ENCODE data around the gene TRAK1.

Gene TRAK1

GRCh38 chr3:42127226-42127625 lies 36.1 kb downstream of the TRAK1 start:
- no peak for DNase-seq

GRCh38 chr3:42128526-42128925 lies 37.4 kb downstream of the TRAK1 start:
- DNase-seq, result no peak

- no peak for DNase-seq
These were observed 38.1 kb downstream of the TRAK1 start for GRCh38 chr3:42129014-42129953.

GRCh38 chr3:42130007-42130328 lies 38.8 kb downstream of the TRAK1 start:
- DNase-seq, result no peak

DNA sequence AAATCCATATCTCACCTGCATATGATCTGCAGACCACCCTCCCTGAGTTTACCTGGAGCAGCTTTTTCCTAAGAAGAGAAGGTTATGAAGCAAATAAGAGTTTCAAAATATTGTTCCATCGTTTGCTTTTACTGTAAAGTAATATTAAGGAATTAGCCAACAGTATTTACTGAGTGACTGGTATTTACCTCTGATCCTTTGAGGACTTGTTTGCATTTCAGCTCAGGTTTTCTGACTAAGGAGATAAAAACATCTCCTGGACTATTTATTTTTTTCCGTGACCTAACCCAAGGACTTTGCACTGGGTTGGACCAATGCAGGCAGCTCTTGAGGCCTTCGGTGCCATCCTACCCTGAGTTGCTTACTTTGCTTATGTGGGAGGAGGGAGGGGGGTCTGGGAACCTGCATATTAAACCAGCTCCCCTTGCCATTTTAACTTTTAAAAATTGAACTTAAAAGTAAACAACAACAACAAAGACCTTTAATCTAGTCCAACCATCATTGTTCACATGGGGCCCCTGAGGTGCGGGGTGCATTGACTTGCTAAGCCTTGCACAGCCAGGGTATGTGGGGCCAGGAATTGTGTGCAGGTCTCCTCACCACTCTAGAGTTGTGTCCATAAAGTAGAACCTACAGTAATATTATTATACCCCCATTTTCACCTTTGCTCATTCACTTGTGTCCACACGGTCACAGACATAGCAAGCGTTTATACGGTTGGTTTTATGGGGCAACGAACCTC lies 39.3 kb downstream of the TRAK1 start:
- no peak for DNase-seq

- DNase-seq, result no peak
These were observed 42.5 kb downstream of the TRAK1 start for GRCh38 chr3:42133500-42134298.

- no peak for DNase-seq
These were observed 43.8 kb downstream of the TRAK1 start for GRCh38 chr3:42134867-42135464.

DNA sequence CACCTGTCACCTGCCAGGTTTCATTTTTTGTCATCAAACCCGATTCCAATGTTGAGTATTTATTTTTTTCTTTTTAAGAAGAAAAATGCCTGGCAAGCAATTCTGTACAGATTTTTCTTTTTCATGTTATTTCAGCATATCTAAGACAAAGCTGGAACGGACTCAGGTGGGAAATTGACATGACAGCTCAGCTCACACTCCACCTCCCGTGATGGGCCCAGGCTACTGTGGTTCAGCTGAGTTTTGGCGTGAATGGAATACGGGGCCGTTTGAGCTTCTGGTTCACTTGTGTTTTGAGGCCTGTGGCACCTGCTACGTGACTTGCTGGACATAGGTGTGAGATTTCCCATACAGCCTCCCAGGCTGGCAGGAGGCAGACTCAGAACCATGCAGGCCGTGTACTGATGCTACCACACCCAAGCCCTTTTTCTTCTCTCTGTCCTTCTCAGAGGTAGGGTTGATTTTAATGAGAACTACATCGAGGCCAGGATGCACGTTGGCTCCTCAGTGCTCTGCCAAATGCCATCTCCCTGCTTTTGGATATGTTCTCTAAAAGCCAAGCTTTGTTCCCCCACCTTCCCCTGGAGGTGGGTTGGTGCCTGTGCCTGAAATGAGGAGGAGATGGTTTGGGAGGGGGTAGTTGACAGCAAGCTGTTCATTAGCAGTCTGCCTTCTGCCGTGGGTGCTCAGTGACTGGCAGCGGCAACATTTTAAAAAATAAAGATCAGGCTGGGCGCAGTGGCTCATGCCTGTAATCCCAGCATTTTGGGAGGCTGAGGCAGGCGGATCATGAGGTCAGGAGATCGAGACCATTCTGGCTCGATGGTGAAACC lies 48.7 kb downstream of the TRAK1 start:
- no peak for DNase-seq

GRCh38 chr3:42140665-42141203 lies 49.6 kb downstream of the TRAK1 start:
- DNase-seq, result no peak

GRCh38 chr3:42143440-42143839 lies 52.3 kb downstream of the TRAK1 start:
- DNase-seq, result no peak

DNA sequence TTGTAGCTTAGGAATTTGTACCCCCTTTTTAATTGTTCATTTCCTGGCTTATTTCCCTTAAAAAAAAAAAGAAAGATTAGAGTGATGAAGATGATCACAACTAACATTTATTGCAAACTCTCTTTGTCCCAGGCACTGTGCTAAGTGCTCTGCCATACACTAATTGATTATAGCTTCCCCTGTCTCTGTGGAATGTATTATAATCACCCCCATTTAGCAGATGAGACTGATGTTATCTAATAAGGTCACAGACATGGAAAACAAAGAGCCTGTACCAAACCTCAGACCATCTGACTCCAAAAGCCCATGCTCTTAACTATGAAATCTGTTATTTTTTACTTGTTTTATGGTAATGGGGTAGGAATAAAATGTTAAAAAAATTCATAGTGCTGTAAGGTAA lies 53.1 kb downstream of the TRAK1 start:
- DNase-seq, result no peak

DNA sequence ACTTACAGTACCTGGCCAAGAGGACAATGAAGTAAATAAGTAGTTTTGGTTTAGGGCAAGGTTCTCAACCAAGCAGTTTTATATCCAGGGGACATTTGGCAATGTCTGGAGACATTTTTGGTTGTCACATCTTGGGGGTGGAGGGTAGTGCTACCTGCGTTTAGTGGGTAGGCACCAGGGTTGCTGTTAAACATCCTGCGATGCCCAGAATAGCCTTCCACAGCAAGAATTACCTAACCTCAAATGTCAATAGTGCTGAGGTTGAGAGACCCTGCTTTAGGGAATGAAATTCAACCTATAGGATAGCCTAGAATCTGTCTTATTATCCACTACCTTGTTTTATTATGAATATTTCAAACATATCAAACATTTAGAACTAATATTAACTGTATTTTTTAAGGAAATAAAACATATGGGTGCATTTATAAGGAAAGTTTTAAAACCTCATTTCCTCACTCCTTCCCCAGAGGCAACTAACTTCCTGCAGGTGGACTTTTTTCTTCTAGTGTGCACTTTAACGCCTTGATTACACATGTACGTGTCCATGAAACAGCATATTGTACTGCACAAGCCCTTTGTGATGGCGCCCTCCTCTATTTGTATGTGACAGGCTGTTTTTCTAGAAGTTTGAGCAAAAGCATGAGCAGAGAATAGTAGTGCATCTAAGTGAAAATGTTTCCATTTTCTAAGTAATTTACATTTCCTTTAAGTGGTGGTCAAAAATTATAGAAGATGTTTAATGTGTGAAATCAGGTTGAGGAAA lies 57.1 kb downstream of the TRAK1 start:
- no peak for DNase-seq

GRCh38 chr3:42148982-42149432 lies 57.9 kb downstream of the TRAK1 start:
- no peak for DNase-seq

DNA sequence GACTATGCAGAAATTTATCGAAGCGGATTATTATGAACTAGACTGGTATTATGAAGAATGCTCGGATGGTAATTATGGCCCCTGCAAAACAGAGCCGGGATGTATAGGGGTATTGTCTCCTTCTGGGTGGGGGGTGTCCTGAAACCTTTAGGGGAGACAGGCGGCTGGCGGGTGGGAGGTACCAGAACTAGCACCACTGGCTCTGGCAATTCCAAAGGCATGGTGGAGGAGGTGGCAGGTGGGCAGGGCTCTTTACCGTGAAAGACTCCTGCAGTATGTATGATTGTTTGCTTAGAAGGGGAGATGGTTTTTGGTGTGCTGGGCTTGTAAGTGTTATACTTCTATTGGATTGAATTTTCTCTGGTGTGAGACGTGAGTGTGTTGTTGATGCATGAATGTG lies 58.4 kb downstream of the TRAK1 start:
- DNase-seq, result no peak

DNA sequence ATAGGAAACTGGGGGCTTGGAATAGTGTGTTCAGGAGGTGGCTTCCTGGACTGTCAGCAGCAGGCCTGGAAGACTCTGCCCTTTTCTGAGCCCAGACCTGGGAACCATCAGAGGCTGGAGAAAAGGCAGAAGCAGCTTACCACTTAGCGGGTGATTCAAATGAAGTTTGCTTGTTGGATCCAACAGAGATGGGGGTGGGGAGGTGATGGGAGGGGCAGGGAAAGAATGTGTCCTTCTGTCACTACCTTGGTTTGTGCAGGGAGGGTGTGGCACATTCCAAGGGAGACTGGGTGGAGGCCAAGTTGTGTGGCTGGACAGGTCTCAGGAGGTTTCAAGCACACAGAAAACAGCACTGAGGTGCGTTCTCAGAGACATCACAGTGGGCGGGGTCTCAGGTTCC lies 58.8 kb downstream of the TRAK1 start:
- DNase-seq, result no peak

- DNase-seq, result no peak
These were observed 60.5 kb downstream of the TRAK1 start for GRCh38 chr3:42151596-42152168.

- DNase-seq, result no peak
These were observed 61.0 kb downstream of the TRAK1 start for GRCh38 chr3:42152193-42152592.

GRCh38 chr3:42153039-42153438 lies 61.9 kb downstream of the TRAK1 start:
- DNase-seq, result no peak

DNA sequence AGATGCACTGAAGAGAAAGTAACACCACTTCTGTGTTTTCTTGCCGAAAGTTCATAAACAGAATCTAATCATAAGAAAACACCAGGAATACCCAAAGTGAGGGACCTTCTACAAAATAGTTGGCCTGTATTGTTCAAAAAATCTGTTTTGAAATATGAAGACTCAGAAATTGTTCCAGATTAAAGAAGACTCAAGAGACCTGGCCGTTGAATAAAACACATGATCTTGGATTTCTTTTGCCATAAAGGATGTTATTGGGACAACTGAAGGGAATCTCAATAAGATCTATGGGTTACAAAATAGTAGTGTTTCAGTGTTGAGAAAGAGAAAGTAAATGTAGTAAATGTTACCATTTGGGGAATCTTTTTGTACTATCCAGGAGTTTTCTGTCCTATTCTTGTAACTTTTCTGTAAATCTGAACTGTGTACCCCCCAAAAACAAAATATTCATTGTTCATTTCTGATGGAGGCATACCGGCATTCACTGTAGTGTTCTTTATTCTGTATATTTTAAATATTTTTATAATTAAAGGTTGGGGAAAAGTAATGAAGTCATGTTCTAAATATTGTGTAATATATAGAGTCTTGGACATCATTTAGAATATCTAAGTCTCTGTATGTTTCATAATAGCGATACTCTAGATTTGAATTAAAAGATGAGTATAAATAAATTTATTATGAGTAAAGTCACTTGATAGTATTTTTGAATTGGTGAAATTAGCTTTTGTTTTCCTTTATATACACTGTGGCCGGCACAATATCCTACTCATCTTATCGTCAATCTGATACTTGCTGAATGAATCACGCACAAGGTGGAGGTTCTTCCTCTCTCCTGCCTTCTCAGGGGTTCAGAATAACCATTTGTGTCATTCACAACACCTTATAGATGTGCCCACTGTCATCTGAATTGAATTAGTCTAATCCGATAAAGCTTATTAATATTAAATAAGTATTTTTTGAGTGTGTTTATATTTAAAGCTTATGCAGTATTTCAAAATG lies 66.7 kb downstream of the TRAK1 start:
- no peak for DNase-seq
